Measurements from ENCODE around the gene ISL1.

Gene ISL1

DNA sequence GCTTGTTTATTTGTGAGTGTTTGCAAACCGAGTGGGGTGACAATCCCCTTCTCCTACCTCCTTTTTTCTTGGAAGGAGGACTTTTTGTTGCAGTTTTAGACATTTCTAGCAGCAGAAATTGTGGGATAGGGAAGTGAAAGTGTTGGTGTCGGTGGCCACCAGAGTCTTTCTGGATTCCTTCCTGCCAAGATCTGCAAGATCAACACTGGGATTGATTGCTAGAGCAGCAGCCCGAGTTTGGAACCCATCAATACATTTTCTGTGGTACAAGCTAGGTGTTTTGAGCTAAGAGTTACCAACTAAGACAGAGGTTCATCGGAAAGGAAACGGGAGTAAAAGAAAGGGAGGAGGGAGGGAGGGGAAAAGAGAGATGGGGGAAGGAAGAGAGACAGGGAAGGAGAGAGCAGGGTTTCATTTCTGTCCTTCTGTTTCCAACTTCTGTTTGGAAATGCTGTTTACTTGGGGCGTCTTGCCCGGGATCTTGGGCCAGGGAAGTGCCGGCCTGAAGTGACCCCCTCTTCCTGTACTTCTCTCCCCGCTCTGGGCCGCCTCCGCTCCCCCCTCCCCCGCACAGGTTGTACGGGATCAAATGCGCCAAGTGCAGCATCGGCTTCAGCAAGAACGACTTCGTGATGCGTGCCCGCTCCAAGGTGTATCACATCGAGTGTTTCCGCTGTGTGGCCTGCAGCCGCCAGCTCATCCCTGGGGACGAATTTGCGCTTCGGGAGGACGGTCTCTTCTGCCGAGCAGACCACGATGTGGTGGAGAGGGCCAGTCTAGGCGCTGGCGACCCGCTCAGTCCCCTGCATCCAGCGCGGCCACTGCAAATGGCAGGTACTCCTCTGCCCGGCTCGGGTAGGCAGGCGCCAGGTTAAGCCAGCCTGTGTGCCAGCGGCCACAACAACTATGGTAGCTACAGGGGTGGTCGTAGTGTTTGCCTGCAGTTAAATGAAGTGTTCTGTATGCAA is 4.0 kb downstream of the ISL1 start:
- DNase-seq (ENCODE audit: low read depth, low spot score): peak; percentile 47

DNA sequence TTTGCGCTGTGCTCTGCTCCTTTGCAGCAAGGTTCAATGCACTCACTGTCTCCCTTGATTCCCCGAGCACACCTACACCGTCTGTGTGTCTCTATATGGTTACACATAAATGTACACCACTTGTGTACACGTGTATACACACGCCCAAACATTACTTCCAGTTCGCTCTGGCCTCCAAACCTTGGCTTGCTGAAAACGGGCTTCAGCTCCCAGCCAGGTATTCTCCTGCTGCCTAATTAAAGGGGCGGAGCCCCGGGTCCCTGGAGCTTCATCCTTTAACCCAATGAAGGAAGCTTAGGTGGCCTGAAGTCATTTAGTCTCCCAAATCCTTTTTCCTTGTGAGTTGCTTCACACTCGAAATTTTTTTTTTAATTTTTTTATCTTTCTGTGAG is 4.6 kb downstream of the ISL1 start:
- DNase-seq (ENCODE audit: low read depth, low spot score): no peak

GRCh38 chr5:51388488-51389287 is 5.4 kb downstream of the ISL1 start:
- DNase-seq (ENCODE audit: low read depth, low spot score): no peak

DNA sequence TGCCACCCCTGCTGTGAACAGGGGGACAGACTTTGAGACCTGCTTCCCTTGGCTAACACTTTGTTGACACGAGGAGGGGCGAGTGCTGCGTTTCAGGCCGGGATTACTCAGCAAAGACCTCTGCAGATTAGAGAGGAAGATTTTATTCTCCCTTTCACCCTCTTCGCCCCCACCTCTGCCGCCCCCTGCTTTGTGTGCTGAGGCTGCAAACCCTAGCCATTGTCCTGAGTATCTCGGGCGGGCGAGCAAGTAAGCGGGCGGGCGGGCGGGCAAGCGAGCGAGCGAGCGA is 6.0 kb downstream of the ISL1 start:
- peak; percentile 37 for DNase-seq (ENCODE audit: low read depth, low spot score)

GRCh38 chr5:51389577-51390463 is 6.6 kb downstream of the ISL1 start:
- DNase-seq (ENCODE audit: low read depth, low spot score): peak; percentile 68

DNA sequence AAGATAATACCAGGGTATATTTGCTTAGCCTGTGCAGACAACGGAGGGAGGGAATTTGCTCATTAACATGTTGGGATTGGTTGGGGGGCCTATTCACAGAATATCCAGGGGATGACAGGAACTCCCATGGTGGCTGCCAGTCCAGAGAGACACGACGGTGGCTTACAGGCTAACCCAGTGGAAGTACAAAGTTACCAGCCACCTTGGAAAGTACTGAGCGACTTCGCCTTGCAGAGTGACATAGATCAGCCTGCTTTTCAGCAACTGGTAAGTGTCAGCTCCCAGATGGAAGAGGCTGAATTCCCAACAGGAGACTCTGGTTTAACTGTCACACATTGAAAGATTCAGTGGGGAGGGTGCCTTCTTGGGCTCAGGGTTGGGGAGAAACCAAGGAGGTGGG is 7.9 kb downstream of the ISL1 start:
- DNase-seq (ENCODE audit: low read depth, low spot score): peak; percentile 18

DNA sequence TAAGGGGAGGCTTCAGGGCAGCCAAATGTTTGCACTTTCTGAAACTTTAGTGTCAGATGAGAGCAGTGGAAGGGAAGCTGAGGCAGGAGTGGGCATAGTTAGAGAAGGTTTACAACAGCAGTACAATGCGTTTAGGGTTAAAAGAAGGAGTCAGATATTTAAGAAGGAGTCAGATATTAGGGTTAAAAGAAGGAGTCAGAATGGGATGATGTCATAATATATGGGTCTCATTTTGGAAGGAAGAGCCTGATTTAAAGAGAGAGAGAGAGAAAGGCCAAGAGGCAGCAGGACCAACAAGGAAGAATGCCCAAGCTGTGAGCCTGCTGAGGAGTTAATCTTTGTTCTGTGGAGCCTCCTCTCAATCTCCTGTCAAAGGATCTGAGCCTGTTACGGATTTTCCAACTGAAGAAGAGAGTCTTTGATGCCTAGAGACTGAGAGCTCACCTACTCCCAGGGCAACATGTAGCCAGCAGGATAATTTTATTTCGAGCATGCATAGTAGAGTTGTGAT is 9.5 kb downstream of the ISL1 start:
- DNase-seq (ENCODE audit: low read depth, low spot score): peak; percentile 55

GRCh38 chr5:51394609-51395008 is 11.4 kb downstream of the ISL1 start:
- DNase-seq (ENCODE audit: low read depth, low spot score): no peak

- DNase-seq (ENCODE audit: low read depth, low spot score): no peak
Observed at GRCh38 chr5:51395245-51395644, 12.0 kb downstream of the ISL1 start.

DNA sequence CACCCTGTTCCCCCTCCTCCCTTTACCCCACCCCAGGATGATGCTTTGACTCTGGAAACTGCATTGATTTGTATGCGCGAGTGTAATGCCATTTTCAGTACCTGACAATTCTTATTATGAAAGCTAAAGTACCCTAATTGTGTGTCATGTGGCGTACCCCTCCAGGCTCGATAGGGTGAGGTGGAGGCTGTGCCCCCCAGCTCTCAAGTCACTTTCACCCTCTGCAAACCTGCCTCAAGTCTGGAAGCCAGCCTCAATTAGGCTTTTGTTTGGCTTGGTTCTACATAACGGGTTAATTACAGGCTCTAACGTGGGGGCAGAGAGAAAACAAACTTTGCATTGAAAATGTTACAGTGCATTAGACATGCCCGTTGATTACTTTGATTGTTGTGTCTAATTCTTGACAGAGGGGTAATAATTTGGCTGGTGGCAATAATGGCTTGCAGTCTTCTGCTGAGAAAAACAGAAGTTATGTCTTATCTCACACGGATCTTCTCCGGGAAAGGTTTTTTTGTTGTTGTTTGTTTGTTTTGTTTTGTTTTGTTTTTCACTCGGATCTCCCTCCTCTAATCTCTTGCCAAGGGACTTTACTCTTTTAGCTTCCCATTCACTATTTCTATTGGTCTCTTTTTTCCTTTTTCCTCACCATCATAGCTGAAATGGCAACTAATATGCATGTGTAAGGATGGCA is 12.6 kb downstream of the ISL1 start:
- peak; percentile 18 for DNase-seq (ENCODE audit: low read depth, low spot score)

GRCh38 chr5:51396797-51397196 is 13.5 kb downstream of the ISL1 start:
- no peak for DNase-seq (ENCODE audit: low read depth, low spot score)

DNA sequence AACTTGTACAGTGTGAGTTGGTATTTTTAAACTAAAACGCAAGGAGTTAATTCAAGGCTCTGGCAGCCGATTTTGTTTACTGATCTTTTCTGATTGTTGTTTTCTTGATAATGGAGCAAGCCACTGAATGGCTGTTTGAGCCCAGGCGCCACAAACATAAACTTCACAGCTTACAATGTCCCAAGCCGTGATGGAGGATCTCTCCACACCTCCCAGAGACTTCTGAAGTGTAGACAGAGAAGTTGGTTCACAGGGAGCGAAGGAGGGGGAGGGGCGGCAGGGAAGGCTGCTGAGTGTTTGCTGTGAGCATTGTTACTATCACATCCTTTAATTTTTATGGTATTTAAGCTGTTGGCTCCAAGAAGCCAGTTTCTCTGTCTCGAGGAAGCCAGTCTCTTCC is 14.7 kb downstream of the ISL1 start:
- peak; percentile 58 for DNase-seq (ENCODE audit: low read depth, low spot score)

DNA sequence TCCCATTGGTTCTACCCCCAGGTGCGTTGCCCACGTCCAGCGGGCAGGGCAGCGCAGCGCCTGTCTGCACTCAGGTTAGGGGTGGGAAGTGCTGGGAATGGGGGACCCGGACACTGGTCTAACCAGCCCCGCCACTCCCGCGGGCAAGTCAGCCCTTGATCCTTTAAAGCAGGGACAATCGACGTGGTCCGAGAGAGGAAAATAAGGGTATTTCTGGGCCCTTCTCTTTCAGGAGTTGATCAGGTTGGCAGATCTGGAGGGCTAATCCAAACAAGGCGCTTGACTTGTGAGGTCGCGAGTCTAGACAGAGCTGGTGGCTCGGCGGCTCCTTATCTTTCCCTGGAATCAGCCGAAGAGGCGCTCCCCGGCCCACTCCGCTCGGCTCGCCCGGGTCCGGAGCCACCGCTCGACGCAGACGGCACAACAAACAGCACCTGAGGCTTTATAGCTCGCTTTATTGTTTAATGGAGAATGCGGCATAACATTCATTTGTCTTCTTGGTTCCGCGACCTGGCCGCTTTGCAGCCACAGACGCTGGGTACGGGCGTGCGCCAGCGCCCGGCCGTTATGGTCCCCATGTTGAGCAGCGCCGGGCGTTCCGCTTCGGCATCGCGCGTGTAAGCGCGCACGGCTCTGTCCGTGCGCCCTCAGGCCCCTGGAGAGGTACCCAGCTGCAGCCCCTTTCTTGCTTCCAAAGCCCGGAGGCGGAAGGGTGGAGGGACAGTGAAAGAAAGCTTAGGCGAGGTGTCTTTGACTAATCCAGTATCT is 15.8 kb downstream of the ISL1 start:
- DNase-seq (ENCODE audit: low read depth, low spot score): peak; percentile 77

GRCh38 chr5:51399643-51400006 is 16.4 kb downstream of the ISL1 start:
- peak; percentile 16 for DNase-seq (ENCODE audit: low read depth, low spot score)

DNA sequence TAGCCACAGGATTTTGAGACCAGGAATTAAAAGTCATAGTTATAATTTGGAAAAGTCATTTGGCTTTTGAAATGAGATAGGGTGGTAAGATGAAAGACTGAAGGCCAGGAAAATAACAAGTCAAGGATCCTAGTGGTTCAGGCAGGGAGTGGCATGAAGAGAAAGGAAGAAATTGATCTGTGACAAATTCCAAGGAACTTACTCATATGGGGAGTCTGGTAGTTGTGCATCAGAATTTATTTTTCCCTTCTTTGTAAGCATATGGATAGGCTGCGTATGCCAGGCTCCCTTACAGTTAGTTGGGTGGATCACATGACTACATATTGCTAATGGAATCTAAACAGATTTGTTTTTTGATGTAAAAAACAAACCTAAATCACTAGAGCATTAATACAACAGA is 21.0 kb downstream of the ISL1 start:
- DNase-seq (ENCODE audit: low read depth, low spot score): no peak

DNA sequence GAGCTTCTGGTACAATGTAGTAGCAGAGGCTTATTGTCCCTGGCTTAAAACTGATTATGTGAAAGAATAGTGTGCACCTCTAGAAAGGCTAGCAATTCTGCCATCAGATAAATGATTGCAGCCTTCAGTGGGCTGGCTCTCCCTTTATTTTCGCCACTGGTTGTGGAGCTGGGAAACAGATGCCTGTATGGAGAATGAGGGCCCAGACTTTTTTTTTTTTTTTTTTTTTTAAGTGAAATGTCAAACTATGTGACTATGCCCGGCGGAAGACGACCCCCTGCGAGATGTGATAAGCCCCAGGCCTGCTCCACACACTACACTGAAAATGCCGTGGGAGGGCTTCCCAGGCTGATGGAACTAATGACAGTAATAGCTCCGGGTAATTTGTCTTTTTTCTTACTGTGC is 28.7 kb downstream of the ISL1 start:
- peak; percentile 14 for DNase-seq (ENCODE audit: low read depth, low spot score)

DNA sequence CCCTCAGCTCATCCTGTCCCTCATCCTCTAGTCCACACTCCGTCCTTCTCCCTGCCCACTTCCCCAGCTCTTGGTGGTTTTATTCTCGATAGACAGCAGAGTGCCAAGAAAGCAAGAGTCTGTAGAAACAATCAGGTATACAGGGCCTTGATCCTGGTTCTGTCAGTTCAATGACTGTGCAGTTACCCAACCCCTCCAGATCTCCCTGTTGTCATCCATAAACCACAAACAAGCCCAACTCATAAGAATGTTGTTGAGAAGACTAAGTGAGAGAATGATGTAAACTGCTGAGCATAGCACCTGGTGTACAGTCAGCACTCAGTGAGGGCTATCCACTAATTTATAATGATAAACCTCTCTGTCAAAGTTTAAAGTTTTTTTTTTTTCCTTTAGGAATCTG is 31.3 kb downstream of the ISL1 start:
- DNase-seq (ENCODE audit: low read depth, low spot score): no peak

DNA sequence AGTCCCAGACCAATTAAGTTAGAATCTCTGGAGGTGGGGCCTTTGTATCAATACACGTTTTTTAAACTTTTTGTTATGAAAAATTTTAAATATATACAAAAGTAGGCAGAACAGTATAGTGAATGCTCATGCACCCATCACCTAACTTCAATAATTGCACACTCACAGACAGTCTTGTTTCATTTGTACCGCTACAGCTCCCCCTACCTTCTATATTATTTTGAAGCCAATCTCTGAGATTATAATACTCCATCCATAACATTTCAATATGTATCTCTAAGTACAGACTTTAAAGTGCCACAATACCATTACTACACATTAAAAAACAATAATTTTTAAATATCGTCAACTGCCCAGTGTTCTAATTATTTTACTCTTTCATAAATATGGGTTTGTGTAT is 32.9 kb downstream of the ISL1 start:
- DNase-seq (ENCODE audit: low read depth, low spot score): no peak

GRCh38 chr5:51433052-51433710 is 49.9 kb downstream of the ISL1 start:
- DNase-seq (ENCODE audit: low read depth, low spot score): no peak

- no peak for DNase-seq (ENCODE audit: low read depth, low spot score)
Observed at GRCh38 chr5:51439232-51439631, 56.0 kb downstream of the ISL1 start.
